HG02840 (cell line): ENCODE results near the gene ATXN1.

ENCODE experiments used
- ATAC-seq: cut with Tn5 transposase; IDR thresholded peaks from one replicate; pipeline ENCODE4 v1.9.1; 2021; ENCODE audit warnings: mild to moderate bottlenecking, moderate library complexity, moderate number of reproducible peaks; ENCODE audit not compliant: unreplicated experiment, low FRiP score

ATXN1 gene

DNA sequence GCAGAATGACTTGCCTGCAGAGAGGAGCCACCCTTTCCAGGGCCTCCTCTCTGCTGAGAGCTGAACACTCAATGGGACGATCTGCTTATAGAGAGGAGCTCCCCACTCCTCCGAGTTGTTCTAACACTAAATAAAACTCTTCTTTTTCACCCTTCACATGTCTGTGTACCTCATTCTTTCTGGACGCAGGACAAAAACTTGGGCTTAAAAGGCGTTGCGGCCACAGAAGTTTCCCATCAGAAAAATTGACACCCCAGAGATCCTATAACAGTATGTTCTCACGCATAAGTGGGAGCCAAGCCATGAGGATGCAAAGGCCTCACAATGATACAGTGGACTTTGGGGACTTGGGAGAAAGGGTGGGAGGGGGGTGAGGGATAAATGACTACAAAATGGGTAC lies 401.7 kb downstream of the ATXN1 start:
- no peak for ATAC-seq

DNA sequence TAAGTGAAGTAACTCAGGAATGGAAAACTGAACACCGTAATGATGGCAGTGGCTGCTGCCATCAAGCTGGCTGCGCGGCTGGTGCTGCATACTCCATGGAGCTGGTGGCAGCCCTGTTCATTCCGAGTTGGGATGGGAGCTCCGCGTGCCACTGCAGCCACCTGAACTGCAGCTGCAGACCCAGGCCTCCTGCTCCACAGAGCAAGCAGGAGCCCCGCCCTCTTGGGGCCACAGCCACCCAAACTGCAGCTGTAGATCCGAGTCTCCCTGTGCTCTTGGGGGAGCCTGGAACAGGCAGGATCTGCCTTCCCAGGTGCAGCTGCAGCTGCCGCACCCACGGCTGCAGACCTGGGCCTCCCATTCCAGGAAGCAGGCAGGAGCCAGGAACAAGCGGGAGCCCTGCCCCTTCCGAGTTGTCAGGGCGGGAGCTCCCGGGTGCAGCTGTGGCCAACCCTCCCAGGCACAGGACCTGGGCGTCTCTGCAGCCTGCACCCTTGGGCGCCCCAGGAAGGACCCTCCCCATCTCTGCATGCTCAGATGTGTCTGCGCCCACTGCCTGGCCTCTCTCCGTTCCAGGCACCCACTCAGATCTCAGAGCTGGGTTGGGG lies 402.6 kb downstream of the ATXN1 start:
- no peak for ATAC-seq

GRCh38 chr6:16355699-16356446 lies 405.4 kb downstream of the ATXN1 start:
- no peak for ATAC-seq

GRCh38 chr6:16355238-16355637 lies 406.0 kb downstream of the ATXN1 start:
- ATAC-seq: no peak

- ATAC-seq: no peak
Measured at GRCh38 chr6:16354692-16355091, 406.6 kb downstream of the ATXN1 start.

GRCh38 chr6:16352821-16353438 lies 408.3 kb downstream of the ATXN1 start:
- no peak for ATAC-seq

DNA sequence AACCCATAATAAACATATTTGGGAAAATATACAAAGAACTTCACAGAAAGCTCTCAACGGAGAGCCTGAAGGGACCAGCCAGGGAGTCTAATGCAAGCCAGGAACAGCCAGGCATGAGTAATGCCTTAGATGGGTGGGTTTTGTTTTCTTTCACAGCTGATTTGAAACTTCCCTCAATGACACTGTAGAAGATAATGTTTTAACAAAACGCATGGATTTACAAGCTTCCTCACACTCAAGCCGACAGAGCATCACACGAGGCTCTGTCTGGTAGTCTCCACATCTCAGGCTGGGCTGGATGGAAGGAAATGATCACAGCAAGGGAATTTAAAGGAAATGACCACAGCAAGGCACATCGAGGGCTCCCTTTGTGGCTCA lies 409.0 kb downstream of the ATXN1 start:
- no peak for ATAC-seq

- ATAC-seq: no peak
Measured at GRCh38 chr6:16349544-16349943, 411.7 kb downstream of the ATXN1 start.

DNA sequence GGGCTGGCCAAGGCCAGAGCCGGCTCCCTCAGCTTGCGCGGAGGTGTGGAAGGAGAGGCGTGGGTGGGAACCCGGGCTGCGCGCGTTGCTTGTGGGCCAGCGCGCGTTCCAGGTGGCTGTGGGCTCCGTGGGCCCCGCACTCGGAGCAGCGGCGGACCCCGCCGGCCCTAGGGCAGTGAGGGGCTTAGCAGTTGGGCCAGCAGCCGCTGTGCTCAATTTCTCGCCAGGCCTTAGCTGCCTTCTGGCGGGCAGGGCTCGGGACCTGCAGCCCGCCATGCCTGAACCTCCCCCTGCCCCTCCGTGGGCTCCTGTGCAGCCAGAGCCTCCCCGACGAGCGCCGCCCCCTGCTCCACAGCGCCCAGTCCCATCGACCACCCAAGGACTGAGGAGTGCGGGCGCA lies 414.4 kb downstream of the ATXN1 start:
- no peak for ATAC-seq

DNA sequence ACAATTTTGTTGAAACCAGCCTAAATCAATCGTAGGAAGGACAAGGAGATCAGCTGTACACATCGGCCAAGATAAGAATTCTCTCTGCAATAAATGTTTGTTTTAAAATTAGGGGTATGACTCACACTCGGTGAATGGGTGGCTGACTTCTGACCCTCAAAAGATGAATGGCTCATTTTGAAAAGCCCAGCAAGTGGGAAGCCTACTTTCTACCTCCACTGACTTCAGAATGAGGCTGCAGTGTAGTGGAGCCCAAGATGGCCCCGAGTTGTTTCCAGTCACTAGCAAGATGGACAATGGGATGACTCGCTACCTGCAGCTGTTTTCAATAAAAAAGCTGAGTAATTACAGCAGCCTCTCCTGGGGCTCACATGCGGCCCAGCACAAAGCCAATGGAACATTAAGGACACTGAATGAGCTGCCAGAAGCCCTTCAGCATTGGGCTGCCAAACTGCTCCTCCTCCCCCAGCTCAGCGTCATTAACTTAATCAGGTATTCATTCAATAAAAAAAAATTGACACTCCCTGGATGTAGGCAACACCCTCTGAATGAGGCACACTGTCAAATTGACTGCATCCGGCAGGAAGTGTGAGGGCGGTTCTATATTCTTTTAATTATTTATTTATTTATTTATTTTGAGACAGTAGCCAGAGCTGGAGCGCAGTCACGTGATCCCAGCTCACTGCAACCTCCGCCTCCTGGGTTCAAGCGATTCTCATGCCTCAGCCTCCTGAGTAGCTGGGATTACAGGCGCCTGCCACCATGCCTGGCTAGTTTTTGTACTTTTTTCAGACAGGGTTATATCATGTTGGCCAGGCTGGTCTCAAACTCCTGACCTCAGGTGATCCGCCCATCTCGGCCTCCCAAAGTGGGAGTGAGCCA lies 415.6 kb downstream of the ATXN1 start:
- ATAC-seq: no peak

- no peak for ATAC-seq
Measured at GRCh38 chr6:16344756-16345155, 416.5 kb downstream of the ATXN1 start.

GRCh38 chr6:16343593-16343992 lies 417.7 kb downstream of the ATXN1 start:
- ATAC-seq: no peak

- no peak for ATAC-seq
Measured at GRCh38 chr6:16339265-16339587, 422.0 kb downstream of the ATXN1 start.

DNA sequence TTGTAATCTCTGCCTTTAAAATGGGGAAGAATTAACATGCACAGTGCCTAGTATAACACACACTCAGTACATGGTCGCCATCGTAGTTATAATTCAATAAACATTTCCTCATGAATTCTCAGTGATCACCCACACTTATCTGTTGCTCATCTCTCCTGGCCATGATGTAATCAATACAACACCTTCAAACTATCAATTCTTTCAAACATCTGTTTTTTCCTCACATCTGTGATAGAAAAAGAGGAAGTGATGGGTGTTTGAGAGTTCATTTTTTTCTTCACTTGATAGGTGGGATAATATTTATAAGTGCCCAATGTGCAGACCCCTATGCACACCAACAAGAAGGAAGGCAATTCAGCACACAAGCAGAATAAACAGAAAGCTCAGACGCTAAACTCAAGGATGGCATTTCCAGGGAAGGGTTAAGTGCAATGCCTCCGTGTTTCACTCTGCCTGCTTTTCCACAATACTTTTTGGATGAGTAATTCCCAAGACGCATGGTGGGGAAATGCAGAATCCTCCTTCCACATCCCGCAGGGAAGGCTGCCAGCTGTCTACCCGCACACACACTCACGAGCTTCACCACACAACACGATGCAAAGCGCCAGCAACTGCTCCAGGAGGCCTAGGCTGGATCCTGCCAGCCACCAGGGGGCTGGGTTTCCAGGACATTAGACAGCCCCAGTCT lies 422.5 kb downstream of the ATXN1 start:
- no peak for ATAC-seq

GRCh38 chr6:16337295-16337975 lies 423.8 kb downstream of the ATXN1 start:
- no peak for ATAC-seq

DNA sequence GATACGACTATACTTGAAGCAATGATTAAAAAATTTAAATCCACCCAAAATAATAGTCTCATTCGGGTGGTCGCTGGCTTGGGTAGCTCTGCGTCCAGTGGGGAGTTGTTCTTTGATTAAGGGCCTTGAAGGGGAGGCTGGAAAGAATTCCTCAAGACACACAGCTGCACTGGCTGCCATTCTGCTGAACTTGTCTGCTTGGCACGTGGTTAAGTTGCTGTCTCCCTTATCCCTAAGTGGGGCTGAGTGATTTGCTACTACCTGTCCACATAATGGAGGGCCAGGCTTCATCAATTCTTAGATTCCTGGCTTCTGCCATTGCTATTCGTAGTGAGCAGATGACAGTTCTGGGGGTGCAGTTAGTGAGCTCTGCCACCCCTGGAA lies 424.4 kb downstream of the ATXN1 start:
- no peak for ATAC-seq

- ATAC-seq: no peak
Measured at GRCh38 chr6:16336056-16336818, 425.0 kb downstream of the ATXN1 start.

DNA sequence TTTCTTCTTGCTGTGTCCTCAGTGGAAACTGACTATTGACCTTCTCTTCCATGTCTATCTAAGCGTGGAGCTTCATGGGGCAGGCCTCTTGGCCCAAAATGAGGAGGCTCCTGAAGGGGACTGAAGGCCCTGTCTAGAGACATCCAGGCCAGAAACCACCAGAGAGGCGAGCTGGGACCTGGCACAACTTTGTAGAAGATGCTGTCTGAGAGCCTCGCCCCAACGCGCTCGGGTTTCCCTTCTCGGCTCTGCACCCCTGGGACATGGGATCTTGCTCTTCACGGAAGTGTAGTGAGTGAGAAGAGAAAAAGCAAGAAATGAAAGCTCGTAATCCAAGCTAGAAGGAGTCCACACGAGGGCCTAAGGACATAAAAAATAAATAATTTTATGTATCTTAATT lies 426.1 kb downstream of the ATXN1 start:
- no peak for ATAC-seq

GRCh38 chr6:16334671-16335070 lies 426.6 kb downstream of the ATXN1 start:
- no peak for ATAC-seq
